HepG2 (cell line): ENCODE measurements around the gene C10orf71. TPM values are rescaled to one million over a fixed set of nuclear protein-coding genes. Genes with fewer than 3 reads are reported as not detected.

Experiments used
- ATAC-seq: fragments of 200-7000 bp; cut with Tn5 transposase; 3 replicates; pipeline ENCODE4 v1.9.1; 2020; ENCODE audit warnings: mild to moderate bottlenecking, moderate library complexity
- BruUV-seq: library from RNA; stranded (reverse); fragments of 400-500 nt; replicated peaks from 2 replicates; lab custom pipeline; 2021; lab: Mats Ljungman, UMichigan
- CTCF ChIA-PET: fragments of 300-600 bp; formaldehyde crosslinking; extraction: SDS; loops from one replicate; lab custom pipeline; 2021; ENCODE audit warnings: low total read pairs, inconsistent platforms, low intra/inter-chr PET ratio; lab: Yijun Ruan, JAX
- POLR2A ChIA-PET: fragments of 350-600 bp; sonication (Branson Sonifier 250); formaldehyde crosslinking; loops from one replicate; lab custom pipeline; 2020; ENCODE audit warnings: antibody characterized with exemption, inconsistent platforms; lab: Yijun Ruan, JAX
- DNase-seq: peaks from one replicate; pipeline ENCODE4 v3.0.0-alpha.2; 2015; ENCODE audit warnings: low spot score
- FAIRE-seq: peaks from 3 replicates; lab custom pipeline; 2011; peaks lifted over from hg19 to GRCh38; lab: Jason Lieb, UNC
- H2AFZ ChIP-seq: one replicate; pipeline ENCODE4 v1.6.1; 2011; ENCODE audit warnings: low read length, inconsistent platforms
- H3K27ac ChIP-seq: fragments of 300-600 bp; 3 replicates; pipeline ENCODE4 v1.8.0; 2011; ENCODE audit warnings: mixed run types, mild to moderate bottlenecking, mixed read lengths, low read length, inconsistent platforms; ENCODE audit not compliant: insufficient read depth; ENCODE audit errors: extremely low read length
- H3K27me3 ChIP-seq, 2 experiments: fragments of 200-600 bp in 1 of 2; 2 replicates in 1 of 2; 3 replicates in 1 of 2; pipeline versions ENCODE4 v1.6.0 to v1.8.0; 2011; ENCODE audit warnings: low read length in 2 of 2, mild to moderate bottlenecking in 2 of 2, moderate library complexity in 2 of 2, inconsistent platforms in 1 of 2; ENCODE audit not compliant: insufficient read depth in 2 of 2, control insufficient read depth in 1 of 2
- H3K36me3 ChIP-seq, 2 experiments: fragments of 200-600 bp in 1 of 2; replicated peaks in 1 of 2; 2 replicates in 1 of 2; 3 replicates in 1 of 2; pipeline versions ENCODE4 v1.5.1 to v1.8.0; 2011; ENCODE audit warnings: low read length in 2 of 2, inconsistent platforms in 1 of 2; ENCODE audit not compliant: insufficient read depth in 2 of 2, control insufficient read depth in 1 of 2
- H3K4me1 ChIP-seq: 2 replicates; pipeline ENCODE4 v1.5.1; 2012; ENCODE audit warnings: low read length, inconsistent platforms; ENCODE audit not compliant: insufficient read depth
- H3K4me2 ChIP-seq: 2 replicates; pipeline ENCODE4 v1.6.0; 2011; ENCODE audit warnings: low read depth, low read length, inconsistent platforms
- H3K4me3 ChIP-seq, 3 experiments: fragments of 200-600 bp in 1 of 3; sonication (generic), shearing (Covaris generic) in 1 of 3; replicated peaks in 1 of 3; 2 replicates each; pipeline ENCODE4 v1.5.1; 2011 to 2016; ENCODE audit warnings: low read length in 3 of 3, inconsistent platforms in 2 of 3, low read depth in 2 of 3, mild to moderate bottlenecking in 2 of 3, control low read depth in 1 of 3, mixed read lengths in 1 of 3; ENCODE audit not compliant: insufficient read depth in 1 of 3
- H3K79me2 ChIP-seq: one replicate; pipeline ENCODE4 v1.6.1; 2011; ENCODE audit warnings: low read length, inconsistent platforms; ENCODE audit not compliant: insufficient read depth
- H3K9ac ChIP-seq: 2 replicates; pipeline ENCODE4 v1.6.0; 2011; ENCODE audit warnings: mild to moderate bottlenecking, low read depth, low read length, inconsistent platforms; ENCODE audit not compliant: insufficient read depth
- H3K9me3 ChIP-seq: 2 replicates; pipeline ENCODE4 v1.5.1; 2012; ENCODE audit warnings: mild to moderate bottlenecking, low read length
- H4K20me1 ChIP-seq: 2 replicates; pipeline ENCODE4 v1.6.0; 2011; ENCODE audit warnings: inconsistent platforms, mild to moderate bottlenecking, low read length, moderate library complexity; ENCODE audit not compliant: insufficient read depth
- SMARCE1 ChIP-seq: fragments of 450-650 bp; IDR thresholded peaks from 2 replicates; pipeline ENCODE4 v1.6.1; 2017; ENCODE audit warnings: borderline replicate concordance
- ZBTB40 ChIP-seq, 2 experiments: fragments of 450-650 bp in 1 of 2; sonication (generic) in 1 of 2; formaldehyde crosslinking in 1 of 2; IDR thresholded peaks; 2 replicates each; pipeline versions ENCODE4 v1.6.1 to v1.8.0; 2016 to 2022; ENCODE audit warnings: antibody characterized with exemption in 1 of 2, mild to moderate bottlenecking in 1 of 2, missing genetic modification reagents in 1 of 2
- ZBTB7A ChIP-seq: sonication (generic); formaldehyde crosslinking; IDR thresholded peaks from 2 replicates; pipeline ENCODE4 v1.8.0; 2022; ENCODE audit warnings: mild to moderate bottlenecking, missing genetic modification reagents
- ZNF10 ChIP-seq: sonication (generic); formaldehyde crosslinking; IDR thresholded peaks from 2 replicates; pipeline ENCODE4 v1.4.0; 2020; ENCODE audit warnings: mild to moderate bottlenecking, low read depth, missing genetic modification reagents, borderline replicate concordance
- ZNF382 ChIP-seq: sonication (generic); formaldehyde crosslinking; IDR thresholded peaks from 2 replicates; pipeline ENCODE4 v1.5.0; 2020; ENCODE audit warnings: missing genetic modification reagents, mild to moderate bottlenecking, borderline replicate concordance
- ZNF460 ChIP-seq: sonication (generic); formaldehyde crosslinking; IDR thresholded peaks from 2 replicates; pipeline ENCODE4 v1.5.1; 2020; ENCODE audit warnings: missing genetic modification reagents, mild to moderate bottlenecking, borderline replicate concordance
- WGBS: methylation state at CpG from one replicate; pipeline ENCODE4 v1.1.6; 2017; ENCODE audit warnings: low lambda C conversion rate; 5-methylcytosine and 5-hydroxymethylcytosine counted together
- in situ Hi-C: cut with HindIII; loops from 2 replicates; pipeline ENCODE4 v1.10.0; 2017; ENCODE audit warnings: low pct_unique_long_range_greater_than_20kb; ENCODE audit not compliant: extremely low pct_ligation_motif_present
- intact Hi-C: fragments of 100-400 bp; cut with micrococcal nuclease; formaldehyde crosslinking; loops from one replicate; pipeline ENCODE4 v1.10.0; 2022; ENCODE audit not compliant: unreplicated experiment
- polyA plus RNA-seq, 8 experiments: library from polyadenylated mRNA; depleted of rRNA in 3 of 8; stranded (reverse) in 7 of 8; unstranded in 1 of 8; fragments of >200 nt; fragmentation: Illumina TruSeq in 4 of 8; extraction: Trizol in 4 of 8; gene quantifications; 2 replicates each; pipeline versions ENCODE4 v1.2.1 to v1.2.3, GENCODE V29; 2011 to 2016; ENCODE audit warnings: low read depth in 4 of 8, missing spikeins in 1 of 8, mixed read lengths in 1 of 8; ENCODE audit not compliant: insufficient read depth in 1 of 8
- total RNA-seq, 5 experiments: library from RNA; depleted of rRNA; stranded (reverse); fragments of >200 nt; fragmentation: Illumina TruSeq; extraction: Trizol; gene quantifications; 2 replicates each; pipeline ENCODE4 v1.2.3, GENCODE V29; 2016; ENCODE audit warnings: low read depth in 1 of 5

Gene C10orf71
- total and polyA plus RNA-seq, 2 of the 13 experiments (the other 11 are each of a cell fraction or from before 2014, with no cell fraction given) = not detected

GRCh38 chr10:49272251-49273081 lies 26.5 kb upstream of the C10orf71 start:
- H3K36me3 ChIP-seq = no peaks in the 10 kb centered on the region
- no peak overlapping the region for H3K9ac ChIP-seq
- intact Hi-C loops = no loop called here
- CTCF ChIA-PET = no interaction called here
- H4K20me1 ChIP-seq = no peaks in the 10 kb centered on the region
- no peak overlapping the region for H2AFZ ChIP-seq
- TF ChIP-seq ZNF10 (CRISPR knock-in tag) (no peak), ZNF382 (no peak), ZNF460 (CRISPR knock-in tag) (no peak), SMARCE1 (no peak), ZBTB40 (IDR thresholded peaks at IDR 0.05) (no peak), ZBTB40 (CRISPR knock-in tag; IDR thresholded peaks at IDR 0.05) (no peak), ZBTB7A (CRISPR knock-in tag) (no peak)
- TF ChIP-seq, all 625 proteins: peak for 0
- no TSS peak for BruUV-seq
- Histone ChIP-seq H3K4me1 (no peaks in the 10 kb centered on the region), H3K79me2 (no peaks in the 10 kb centered on the region), H3K4me3 (no peak overlapping the region), H3K4me2 (no peak overlapping the region), H3K9me3 (peaks cover 9% of the 10 kb centered on the region; the same call in 1 of the 2 replicates), H3K27me3 (peaks cover 2 to 7% of the 10 kb centered on the region in 2 experiments; a peak in 1 of 5 replicates), H3K27ac (no peak overlapping the region)
- FAIRE-seq = no peak
- in situ Hi-C loops = no loop called here
- ATAC-seq = no peak
- no peak for DNase-seq
- WGBS = 3% methylated on average over 5 of the region's 21 CpGs
- POLR2A ChIA-PET = no interaction called here
